Lower lobe of right lung (tissue), 2 donors: Measurements from ENCODE around the gene SLC9C2. TPM values are rescaled to one million over a fixed set of nuclear protein-coding genes. Genes with fewer than 3 reads are reported as not detected.
A peak's percentile ranks its signal among the peaks of the same experiment; 100 is the strongest.
"Not testable (repeated sequence)": the region's sequence is repeated elsewhere in the genome, so short reads cannot be mapped to it uniquely, and the experiment has no call there.

Experiments used
- ATAC-seq, 2 donors: fragments of 200-7000 bp; cut with Tn5 transposase; one replicate each; pipeline ENCODE4 v1.9.1; 2020 to 2022; ENCODE audit warnings: mild to moderate bottlenecking in 2 of 2, moderate library complexity in 2 of 2
- DNase-seq: peaks from one replicate; pipeline ENCODE4 v3.0.0-alpha.2; 2020
- H3K27ac ChIP-seq: fragments of 200-600 bp; one replicate; pipeline ENCODE4 v1.8.0; 2022
- H3K27me3 ChIP-seq: fragments of 200-600 bp; one replicate; pipeline ENCODE4 v1.8.0; 2022; ENCODE audit warnings: low read depth
- H3K36me3 ChIP-seq: fragments of 200-600 bp; one replicate; pipeline ENCODE4 v1.8.0; 2022; ENCODE audit warnings: mild to moderate bottlenecking
- H3K4me1 ChIP-seq: fragments of 200-600 bp; one replicate; pipeline ENCODE4 v1.8.0; 2022
- H3K4me3 ChIP-seq: fragments of 200-600 bp; one replicate; pipeline ENCODE4 v1.8.0; 2022; ENCODE audit warnings: mild to moderate bottlenecking
- H3K9me3 ChIP-seq: fragments of 200-600 bp; one replicate; pipeline ENCODE4 v1.8.0; 2022
- intact Hi-C: fragments of 100-400 bp; cut with DNase I; formaldehyde crosslinking; loops from one replicate; pipeline ENCODE4 v1.11.0; 2022
- long read RNA-seq: library from polyadenylated mRNA; unstranded; transcript quantifications from one replicate; pipeline ENCODE4 v2.0.0, GENCODE V29; 2021
- total RNA-seq: library from RNA; stranded (reverse); fragmentation: NEBNext Ultra II Directional; extraction: Animal tissue kit (Norgen Biotek cat#: 25700); gene quantifications from one replicate; pipeline ENCODE4 v1.2.1, GENCODE V29; 2021
- TF ChIP-seq, protein P1 (sequence below): fragments of 200-600 bp; IDR thresholded peaks from one replicate; pipeline ENCODE4 v1.8.0; 2022; ENCODE audit warnings: antibody characterized with exemption, mild to moderate bottlenecking
- donor health status: DM: no; HTN: yes; CAD: no; lungs with severe emphysema.

The SLC9C2 gene, protein sequence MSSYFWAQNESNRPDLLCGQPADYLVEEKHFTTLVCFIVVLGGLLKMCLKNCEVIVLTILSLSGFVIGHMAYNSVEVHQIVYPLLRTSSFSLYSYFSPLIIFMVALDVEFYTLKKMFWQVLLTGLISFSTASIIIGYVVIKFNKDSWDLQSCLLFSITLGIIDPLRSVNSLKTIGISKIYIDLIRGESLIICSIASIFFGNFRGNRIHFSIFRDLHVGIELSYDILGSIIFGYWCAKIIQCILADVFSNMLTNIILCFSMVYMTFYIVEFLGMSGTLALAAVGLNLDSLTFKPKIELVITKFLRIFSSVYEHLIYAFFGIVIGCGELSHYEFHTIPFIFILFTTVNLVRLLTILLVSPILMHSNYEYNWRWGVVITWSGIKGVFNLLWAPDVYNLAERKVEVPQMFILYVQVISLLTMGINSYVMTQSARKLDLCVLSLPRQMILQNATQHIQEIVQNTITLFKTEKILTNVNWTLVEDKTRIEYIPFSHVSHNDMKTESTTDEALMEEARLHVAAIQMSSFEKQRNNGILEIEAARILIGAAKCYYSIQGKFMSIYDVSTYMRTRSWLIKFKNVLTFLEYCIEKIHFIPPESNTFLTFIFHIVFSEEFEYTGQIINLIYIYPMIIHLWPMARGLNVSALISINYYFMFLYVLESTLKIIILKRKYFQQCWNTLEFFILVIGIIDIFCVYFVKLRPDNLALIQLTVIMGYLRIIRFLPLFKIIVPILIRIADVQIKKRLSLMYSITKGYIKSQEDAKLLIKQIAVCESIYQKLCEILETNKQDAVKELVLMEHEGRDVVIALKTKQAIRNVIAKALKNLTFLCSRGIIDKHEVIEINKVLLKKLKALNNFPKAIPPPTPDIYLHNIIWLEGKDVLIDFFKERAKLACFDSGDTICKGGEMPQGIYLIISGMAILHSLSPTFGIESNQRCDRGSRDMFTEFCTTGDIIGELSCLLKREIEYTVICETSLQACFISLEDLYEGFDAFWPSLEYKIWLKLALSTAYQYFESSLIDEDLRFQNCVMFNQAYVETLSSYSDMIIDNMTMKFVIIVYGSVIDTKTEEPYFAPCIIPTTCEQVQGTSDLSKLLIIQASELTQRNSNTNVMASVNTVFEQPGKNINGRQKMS
- 1.4 TPM for total RNA-seq
- long read RNA-seq, result 0 reads

DNA sequence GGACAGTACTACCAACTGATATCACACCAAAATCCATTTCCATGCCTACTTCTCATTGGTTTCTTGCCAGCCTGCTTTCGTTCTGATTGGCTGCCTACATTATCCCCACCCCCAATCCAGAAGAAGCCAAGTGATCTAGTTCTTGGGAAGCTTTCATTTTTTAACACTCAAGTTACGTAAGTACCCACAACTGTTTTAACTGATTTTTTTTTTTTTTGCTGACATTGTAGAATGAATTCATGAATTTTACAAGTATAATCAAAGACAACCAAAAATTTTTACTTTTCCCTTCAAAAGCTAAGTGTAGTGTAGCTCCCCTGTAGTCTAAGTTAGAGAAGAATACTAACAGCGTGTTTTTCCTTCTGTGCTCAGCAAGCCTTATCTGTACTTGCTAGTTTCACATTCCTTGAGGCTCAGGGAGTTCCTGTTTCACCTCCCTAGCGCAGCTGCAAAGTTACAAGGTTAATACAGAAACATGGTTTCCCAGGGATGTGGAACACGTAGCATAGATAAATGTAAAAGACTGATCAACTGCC lies at the start of gene SLC9C2:
Gene SLC9C2, minus strand, starts transcription at position 17 of the 536 bp plus-strand sequence. CDS start 1,296 bp downstream, outside the sequence.
- ATAC-seq (peak; percentile 85 to 93), DNase-seq (no peak)
- TF ChIP-seq, protein P1, sequence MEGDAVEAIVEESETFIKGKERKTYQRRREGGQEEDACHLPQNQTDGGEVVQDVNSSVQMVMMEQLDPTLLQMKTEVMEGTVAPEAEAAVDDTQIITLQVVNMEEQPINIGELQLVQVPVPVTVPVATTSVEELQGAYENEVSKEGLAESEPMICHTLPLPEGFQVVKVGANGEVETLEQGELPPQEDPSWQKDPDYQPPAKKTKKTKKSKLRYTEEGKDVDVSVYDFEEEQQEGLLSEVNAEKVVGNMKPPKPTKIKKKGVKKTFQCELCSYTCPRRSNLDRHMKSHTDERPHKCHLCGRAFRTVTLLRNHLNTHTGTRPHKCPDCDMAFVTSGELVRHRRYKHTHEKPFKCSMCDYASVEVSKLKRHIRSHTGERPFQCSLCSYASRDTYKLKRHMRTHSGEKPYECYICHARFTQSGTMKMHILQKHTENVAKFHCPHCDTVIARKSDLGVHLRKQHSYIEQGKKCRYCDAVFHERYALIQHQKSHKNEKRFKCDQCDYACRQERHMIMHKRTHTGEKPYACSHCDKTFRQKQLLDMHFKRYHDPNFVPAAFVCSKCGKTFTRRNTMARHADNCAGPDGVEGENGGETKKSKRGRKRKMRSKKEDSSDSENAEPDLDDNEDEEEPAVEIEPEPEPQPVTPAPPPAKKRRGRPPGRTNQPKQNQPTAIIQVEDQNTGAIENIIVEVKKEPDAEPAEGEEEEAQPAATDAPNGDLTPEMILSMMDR, result no peak
- H3K27me3 ChIP-seq, result no peaks in the 10 kb centered on the region
- no peaks in the 10 kb centered on the region for H3K9me3 ChIP-seq
- H3K36me3 ChIP-seq, result no peaks in the 10 kb centered on the region
- intact Hi-C loops, result no loop called here
- H3K4me3 ChIP-seq, result peak within 1 kb of the TSS; percentile 43
- peaks cover 3% of the 10 kb centered on the region for H3K4me1 ChIP-seq
- H3K27ac ChIP-seq, result peak within 1 kb of the TSS; percentile 78

DNA sequence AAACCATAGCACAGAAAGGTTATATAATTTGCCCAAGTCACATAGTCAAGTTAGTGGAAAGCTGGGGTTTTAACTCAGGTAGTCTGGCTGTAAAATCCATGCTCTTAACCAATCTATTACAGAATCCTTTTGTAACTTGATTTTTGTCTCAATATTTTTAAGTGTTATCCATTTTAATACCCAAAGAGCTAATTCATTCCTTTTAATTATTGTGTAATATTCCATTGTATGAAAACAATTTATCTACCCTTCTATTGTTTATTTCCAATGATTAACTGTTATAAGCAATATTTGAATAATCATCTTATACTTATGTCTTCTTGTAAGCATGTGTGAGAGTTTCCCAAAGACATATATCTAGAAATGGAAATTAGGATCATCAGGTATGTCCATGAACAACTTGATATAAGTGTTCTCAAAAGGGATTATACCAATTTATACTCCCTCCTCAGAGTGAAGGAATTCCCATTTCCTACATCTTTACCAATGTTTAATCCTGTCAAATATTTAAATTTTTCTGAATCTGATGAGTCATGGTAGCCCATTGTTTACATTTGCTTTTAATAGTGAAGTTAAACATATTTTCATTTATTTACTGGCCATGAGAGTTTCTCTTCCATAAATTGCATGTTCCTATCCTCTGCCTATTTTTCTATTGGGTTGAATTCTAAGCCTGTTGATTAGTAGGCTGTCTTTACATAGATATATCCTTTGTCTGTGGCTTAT lies 46.2 kb upstream of the SLC9C2 start:
- no peaks in the 10 kb centered on the region for H3K27me3 ChIP-seq
- H3K4me1 ChIP-seq, result no peaks in the 10 kb centered on the region
- no peaks in the 10 kb centered on the region for H3K9me3 ChIP-seq
- TF ChIP-seq, protein P1, result no peak
- no peak for DNase-seq
- no peak overlapping the region for H3K4me3 ChIP-seq
- intact Hi-C loops, result no loop called here
- no peak overlapping the region for H3K27ac ChIP-seq
- no peak for ATAC-seq
- H3K36me3 ChIP-seq, result no peaks in the 10 kb centered on the region

DNA sequence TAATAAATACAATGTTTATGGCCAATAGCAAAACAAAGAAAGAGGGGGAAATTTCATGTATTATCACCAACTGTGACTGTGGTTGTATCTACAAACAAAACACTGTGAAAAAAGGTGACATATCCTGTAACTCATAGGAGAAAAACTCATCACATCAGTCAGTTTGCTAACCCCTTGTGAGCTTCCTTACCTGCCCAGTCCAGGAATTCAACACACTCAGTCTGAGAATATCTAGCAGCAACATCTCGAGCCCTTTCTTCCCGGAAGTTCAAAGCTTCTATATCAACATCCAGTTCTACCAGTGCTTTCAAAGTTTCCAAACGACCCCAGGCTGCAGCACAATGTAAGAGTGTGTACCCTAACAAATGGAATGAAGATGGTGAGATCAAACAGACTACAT lies 43.8 kb upstream of the SLC9C2 start:
- H3K27me3 ChIP-seq, result no peaks in the 10 kb centered on the region
- H3K9me3 ChIP-seq, result no peaks in the 10 kb centered on the region
- no peak overlapping the region for H3K4me3 ChIP-seq
- TF ChIP-seq, protein P1, result no peak
- DNase-seq (no peak), ATAC-seq (no peak)
- H3K4me1 ChIP-seq, result no peaks in the 10 kb centered on the region
- H3K36me3 ChIP-seq, result no peaks in the 10 kb centered on the region
- no peak overlapping the region for H3K27ac ChIP-seq
- intact Hi-C loops, result no loop called here

DNA sequence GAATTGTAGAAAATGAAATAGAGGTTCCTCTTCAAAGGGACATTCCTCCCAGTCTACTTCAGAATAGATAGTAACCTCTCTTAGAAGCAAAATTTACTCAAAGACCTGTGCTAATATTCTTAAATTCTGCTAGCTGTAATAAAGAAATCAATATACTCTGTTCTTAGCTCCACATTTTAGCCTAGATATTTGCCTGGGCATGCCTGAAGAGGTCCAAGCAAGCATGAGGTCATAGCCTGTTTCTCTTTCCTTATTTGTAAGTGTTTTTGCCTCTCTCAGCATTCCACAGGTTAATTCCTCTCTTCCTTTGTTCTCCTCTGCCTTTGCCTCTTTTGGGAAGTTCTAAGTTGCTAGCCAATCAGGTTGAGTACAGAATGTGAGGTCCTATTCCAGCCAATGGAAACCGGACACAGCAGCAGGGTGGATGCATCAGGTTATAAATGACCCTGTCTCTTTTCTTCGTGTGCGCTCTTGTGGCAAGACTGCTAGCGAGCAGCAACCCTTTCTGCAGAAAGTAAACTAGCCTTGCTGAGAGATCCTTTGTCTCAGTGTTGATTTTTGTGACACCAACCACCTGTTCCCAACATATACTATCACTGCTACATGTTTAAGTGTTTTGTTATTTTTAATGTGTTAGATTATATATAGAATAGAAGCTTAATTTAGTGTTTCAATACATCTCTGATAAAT lies 39.7 kb upstream of the SLC9C2 start:
- intact Hi-C loops, H3K9me3 ChIP-seq, DNase-seq, ATAC-seq, H3K4me3 ChIP-seq, H3K27me3 ChIP-seq, H3K27ac ChIP-seq, H3K36me3 ChIP-seq, H3K4me1 ChIP-seq: not testable (repeated sequence)

DNA sequence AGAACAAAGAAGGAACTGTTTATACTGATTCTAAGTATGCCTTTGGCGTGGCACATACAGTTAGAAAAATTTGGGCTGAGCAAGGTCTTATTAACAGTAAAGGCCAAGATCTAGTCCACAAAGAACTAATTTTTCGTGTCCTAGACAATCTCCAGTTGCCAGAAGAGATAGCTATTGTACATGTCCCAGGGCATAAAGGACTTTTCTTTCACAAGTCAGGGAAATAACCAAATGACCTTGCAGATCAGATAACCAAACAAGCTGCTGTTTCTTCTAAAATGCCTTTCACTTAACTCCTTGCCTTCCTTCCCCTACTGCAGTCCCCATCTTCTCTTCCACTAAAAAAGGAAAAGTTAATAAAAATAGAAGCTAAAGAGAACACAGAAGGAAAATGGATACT lies 36.2 kb upstream of the SLC9C2 start:
- H3K9me3 ChIP-seq, result no peaks in the 10 kb centered on the region
- H3K27ac ChIP-seq, result no peak overlapping the region
- H3K36me3 ChIP-seq, result no peaks in the 10 kb centered on the region
- H3K27me3 ChIP-seq, result no peaks in the 10 kb centered on the region
- intact Hi-C loops, result no loop called here
- no peak for DNase-seq
- no peak overlapping the region for H3K4me3 ChIP-seq
- TF ChIP-seq, protein P1, result no peak
- H3K4me1 ChIP-seq, result no peaks in the 10 kb centered on the region
- ATAC-seq, result no peak
